ENCODE data around the gene PABPN1.
A peak's percentile ranks its signal among the peaks of the same experiment; 100 is the strongest.

The PABPN1 gene

DNA sequence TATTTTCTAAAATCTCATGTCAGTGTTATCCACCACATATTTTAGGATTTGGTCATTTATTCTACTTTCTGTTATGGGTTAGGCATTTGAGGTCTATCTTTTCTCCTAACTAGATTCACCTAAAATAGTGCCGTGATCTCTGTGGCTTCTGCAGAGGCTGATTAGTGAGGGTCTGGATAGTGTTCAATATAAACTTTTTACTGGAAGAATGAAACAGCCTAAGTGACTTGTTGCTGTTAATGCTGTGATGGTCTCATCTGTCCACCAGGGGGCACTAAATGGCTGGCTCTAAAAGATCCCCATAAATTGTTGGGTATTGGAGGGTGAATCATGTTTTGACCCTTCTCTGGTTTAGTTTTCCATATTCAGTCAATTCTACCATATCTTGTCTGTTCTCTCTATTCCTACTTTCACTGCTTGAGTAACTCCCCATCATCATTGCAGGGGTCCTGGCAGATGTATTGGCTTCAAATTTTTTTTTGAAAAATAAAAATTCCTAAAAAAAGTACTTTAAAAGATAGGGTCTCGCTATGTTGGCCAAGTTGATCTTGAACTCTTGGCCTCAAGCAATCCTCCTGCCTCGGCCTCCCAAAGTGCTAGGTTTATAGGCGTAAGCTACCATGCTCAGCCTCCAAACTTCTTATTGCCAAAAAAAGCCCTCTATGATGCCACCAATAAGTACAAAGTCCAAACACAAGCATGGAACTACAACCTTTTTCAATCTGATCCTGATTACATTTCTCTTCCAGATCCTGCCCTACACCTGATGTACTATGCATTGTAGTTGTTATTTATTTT lies 6.9 kb downstream of the PABPN1 start:
- peak; percentile 58 for DNase-seq

DNA sequence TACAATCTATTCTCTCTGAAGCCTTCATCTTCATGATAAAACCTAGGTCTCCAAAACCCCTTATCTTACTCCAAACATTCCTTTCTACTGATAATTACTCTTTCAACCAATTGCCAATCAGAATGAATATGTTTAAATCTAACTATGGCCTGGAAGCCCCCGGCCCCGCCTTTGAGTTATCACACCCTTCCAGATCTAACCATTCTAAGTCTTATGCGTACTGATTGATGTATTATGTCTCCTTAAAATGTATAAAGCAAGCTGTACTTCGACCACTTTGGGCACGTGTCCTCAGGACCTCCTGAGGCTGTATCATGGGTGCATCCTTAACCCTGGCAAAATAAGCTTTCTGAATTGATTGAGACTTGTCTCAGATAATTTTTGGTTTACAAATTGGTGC lies 14.4 kb downstream of the PABPN1 start:
- DNase-seq, result no peak

DNA sequence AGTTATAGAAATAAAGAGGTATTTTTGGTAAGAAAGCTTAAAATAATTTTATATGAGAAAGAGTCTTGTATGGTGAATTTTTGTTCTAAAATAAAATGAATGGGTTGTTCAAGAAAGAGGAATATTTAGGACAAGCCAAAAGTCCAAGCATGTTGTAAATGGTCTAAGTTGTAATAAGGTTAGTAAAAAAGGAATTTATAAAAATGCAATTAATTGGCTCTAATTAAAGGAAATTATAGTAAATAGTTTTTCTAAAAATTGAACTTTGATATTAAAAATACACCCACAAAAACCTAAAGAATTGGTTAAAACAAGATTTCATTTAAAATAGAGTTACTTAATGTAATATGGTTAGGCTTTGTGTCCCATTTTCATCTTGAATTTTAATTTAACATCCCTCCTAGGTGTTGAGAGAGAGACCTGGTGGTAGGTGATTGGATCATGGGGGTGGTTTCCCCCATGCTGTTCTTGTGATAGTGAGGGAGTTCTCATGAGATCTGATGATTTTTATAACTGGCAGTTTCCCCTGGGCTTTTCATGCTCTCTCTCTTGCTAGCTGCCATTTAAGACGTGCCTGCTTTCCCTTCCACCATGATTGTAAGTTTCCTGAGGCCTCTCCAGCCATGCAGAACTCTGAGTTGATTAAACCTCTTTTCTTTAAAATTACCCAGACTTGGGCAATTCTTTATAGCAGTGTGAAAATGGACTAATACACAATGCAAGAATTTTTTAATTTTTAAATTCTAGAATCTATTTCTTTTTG lies 18.4 kb downstream of the PABPN1 start:
- DNase-seq, result no peak

DNA sequence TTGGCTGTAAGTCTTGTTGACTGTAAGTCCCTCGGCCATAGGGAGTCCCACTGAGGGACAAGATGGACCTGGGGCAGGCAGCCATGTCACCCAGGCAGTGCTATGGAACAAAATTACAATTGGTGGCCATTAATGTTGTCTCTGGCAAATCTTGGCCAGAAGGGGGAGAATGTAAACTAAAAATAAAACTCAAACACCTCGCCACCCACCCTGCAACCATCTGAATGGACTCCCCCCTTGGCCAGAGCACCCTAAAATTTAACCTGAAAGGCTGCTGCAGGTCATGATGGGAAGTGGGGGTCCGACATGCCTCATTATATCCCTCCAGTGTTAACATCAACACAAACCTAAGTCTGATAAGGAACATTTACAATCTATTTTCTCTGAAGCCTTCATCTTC lies 23.2 kb downstream of the PABPN1 start:
- DNase-seq, result no peak

DNA sequence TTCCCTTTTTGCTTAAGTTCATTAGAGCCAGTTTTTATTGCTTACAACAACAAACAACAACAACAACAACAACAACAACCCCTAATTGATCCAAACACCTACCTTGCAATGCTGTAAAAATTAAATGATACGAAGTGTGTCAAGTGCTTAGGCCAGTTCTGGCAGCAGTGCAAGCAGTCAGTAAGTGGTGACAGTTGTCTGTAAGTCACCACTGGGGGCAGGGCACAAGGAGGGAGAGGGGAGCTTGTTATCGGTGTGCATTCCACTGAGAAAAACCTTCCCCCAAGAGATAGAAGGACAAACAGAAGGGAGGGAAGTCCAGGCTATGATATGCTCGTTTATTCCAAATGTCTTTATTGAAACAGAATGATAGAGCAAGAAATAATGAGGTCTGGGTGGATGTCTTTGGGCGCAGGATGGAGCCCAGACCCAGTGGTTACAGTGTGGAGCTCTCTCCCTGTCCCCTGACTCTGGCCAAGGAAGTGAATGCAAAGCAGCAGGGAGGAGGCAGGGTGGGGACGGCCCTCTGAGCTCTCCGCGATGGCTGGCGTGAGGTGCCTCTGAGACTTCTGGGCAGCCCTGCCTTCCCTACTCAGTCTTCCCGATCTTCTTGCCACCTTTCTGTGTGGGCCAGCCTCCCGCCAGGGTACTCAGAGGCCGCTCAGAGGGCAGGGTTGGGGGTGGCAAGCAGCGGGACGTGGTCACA lies 24.9 kb downstream of the PABPN1 start:
- no peak for DNase-seq

DNA sequence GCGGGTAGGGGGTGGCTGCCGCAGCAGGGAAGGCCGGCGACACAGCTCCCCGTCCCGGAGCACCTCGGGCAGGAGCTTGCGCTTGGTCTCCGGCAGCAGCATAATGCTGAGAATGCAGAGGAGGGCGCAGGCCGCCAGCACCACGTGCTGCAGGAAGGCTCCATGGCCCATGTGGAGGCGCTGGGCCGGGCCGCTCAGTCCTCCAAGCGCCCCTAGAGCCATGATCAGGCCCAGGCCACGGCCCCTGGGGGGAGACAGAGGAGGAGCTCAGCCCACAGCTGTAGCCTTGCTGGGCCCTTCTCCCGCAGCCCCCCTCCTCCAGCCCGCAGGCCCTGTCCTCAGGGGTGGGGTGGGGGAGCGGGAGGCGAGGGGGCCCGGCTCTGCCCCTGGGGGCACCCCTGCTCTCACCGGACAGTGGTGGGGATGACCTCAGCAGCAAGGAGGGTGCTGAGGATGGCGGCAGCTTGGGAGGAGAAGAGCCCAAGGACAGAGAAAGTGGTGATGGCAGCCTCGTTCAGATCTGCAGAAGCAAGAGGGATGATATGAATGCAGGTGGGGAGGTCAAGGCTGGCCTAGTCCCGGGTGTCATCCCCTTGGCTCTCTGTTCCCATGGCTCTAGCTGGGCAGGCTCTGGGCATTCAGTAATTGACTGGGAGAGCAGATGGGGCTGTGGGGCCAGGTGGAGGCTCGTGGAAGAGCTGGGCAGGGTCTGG lies 25.6 kb downstream of the PABPN1 start:
- no peak for DNase-seq

DNA sequence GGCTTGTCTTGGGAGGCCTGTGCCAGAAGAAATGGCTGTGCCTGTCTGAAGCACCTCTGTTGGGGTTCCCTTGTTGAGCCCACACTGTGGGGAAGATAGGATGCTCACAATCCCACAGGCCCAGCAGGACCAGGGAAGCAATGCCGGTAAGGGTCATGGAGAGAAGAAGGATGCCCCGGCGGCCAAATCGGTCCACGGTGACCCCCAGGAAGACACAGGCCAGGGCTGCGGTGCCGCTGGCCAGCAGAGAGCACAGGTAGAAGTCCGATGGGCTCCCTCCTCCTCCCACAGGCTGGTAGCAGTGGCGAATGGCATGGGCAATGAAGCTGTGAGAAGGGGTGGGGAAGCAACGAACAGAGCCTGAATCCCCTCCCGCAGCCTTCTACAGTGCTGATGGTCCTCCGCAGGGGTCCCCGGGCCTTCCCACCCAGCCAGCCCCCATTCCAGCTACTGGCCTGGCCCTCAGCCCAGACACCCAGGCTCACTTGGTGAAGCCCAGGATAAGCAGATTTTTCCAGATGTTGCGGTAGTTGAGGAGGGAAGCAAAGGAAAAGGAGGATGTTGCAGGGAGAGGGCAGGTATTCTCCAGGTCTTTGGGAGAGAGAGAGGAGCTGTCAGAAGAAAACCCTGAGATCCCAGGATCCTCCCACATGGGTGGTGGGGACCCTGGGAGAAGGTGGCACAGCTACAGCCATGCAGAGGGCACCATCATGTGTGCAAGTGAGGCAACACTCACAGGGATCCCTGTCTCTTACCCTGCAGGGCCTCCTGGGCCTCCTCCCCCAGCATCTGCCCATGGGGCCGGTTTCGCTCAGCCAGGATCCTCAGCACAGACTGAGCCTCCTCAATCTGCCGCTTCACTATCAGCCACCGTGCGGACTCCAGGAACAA lies 26.4 kb downstream of the PABPN1 start:
- no peak for DNase-seq

DNA sequence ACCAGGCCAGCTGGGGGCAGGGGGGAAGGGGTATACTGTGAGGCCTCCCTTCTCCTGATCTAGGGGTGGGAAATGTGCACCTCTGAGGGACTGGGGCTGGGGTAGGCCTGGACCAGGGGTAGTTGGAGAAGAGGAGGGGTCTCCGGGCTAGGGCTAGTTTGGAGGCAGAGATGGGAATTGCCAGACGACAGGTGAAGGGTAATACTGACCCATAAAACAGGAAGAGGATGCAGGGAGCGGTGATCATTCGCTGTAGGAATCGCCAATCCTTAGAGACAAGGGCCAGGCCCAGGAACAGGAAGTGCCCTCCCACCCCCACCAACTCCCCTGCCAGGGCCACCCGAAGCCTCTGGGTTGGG lies 27.0 kb downstream of the PABPN1 start:
- DNase-seq, result no peak

DNA sequence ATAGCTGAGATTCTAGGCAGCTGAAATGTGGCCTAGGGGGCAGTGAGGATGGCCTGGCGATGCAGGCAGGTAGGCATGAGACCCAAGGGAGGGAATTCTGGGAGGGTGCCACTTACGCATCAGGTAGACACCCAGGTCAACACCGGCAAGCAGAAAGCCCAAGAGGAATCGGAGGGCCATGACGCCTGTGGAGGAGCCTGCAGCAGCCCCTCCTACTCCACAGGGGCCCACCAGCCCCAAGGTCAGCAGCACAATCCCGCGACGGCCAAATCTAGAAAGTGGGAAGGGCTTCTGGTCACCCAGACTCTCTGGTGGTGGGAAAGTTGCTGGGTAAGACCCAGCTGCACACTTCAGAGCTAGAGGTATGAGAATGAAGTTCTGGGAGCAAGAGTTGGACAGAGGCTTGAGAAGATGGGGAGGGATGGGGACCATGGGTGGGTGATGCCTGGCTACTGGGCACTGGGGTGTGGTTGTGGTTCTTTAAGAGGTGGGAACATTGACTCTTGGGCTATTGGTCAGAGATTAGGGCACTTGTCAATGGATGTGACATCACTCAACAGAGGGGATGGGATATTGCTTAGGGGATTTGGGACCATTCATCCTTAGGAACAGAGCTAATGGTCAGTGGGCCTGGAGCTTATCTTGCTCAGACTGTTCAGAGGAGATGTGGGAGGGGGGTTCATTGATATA lies 28.0 kb downstream of the PABPN1 start:
- no peak for DNase-seq

DNA sequence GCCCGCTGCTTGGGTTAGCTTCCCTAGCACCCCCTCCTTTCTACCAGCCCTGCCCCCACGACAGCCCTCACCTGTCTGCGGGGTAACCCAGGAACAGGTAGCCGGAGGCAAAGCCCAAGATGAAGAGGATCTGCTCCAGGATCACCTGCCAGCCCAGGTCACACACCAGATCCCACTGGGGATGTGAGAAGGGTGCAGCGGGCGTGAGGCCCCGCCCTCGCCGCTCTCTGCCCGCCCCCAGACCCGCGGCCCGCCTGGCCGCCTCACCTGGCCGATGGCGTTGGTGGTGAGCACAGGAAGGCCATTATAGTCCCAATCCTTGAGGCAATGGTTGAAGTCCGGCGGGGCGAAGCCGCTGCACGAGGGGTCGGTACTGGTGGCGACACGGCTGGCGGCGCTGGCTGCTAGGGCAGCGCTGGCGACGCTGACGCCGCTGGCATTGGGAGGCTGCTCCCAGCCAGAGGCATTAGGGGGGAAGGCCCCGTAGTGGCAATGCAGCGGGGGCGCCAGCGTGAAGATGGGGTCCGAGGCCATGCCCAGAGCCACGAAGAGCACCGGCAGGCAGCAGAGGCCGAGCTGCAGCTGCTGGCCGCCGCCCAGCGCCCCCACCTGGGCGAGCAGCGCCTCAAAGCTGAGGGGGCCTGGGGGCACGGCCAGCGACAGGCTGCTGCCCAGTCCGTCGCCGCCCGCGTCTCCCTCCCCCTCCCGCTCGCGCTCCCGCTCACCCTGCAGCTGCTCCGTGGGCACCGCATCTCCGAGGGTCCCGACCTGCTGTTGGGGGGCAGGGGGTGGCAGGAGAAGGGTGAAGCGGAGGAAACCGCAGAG lies 30.6 kb downstream of the PABPN1 start:
- no peak for DNase-seq

DNA sequence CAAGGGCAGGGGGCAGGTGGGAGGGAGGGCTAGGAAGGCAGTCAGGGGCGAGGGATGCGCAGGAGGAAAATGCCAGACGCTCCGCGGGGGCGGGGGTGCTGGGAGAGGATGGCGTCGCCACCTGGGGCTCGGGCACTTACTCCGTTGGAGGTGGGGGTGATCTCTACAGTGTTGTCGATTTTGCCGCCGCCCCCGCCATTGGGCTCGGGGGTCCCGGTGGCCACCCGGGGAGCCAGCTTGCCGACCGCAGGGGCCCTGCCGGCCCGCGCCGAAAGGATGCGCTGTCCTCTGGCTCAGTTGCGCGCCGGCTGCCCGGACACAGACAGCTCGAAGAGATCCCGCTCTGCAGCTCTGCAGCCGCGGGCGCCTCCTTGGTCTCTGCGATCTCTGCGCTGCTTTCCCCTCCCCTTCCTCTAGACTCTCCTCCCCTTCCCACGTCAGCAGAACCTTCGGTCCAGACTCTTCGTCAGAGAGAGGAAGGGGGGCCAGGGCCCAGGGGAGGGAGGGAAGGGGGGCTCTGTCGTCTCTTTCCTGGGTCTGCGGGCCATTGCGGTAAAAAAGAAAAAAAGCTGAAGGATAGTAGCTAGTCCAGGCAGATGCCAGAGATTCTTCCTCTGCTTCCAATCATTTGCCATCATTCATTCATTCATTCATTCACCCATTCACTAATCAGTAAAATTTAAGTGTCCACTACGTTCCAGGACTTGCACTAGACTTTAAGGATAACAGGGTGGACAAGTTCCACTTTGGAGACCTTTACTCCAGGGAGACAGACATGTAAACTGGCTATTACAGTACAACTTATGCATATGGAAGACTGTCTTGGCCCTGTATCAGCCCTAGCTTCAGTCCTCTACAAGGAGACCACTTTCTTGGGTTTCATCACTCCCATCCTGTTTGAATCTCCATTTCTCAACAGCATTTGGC lies 31.5 kb downstream of the PABPN1 start, which contains the start of gene SLC22A17:
Gene SLC22A17 (minus strand): TSS at position 382 of the 927 bp plus-strand sequence.
- peak; percentile 63 for DNase-seq

DNA sequence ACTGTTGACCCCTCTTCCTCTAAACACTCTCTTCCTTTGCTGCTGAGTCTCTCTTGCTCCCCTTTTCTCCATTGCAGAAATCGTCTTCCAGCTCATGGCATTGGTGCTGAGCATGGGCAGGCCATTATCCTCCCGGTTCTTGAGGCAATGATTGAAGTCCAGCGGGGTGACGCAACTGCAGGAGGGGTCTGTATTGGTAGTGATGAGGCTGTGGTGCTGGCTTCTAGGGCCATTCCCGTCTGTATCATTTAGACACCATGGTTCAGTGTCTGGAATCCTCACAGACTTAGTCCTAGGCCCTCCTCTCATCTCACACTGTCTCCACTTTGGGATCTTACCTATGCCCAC lies 32.1 kb downstream of the PABPN1 start:
- DNase-seq, result no peak

DNA sequence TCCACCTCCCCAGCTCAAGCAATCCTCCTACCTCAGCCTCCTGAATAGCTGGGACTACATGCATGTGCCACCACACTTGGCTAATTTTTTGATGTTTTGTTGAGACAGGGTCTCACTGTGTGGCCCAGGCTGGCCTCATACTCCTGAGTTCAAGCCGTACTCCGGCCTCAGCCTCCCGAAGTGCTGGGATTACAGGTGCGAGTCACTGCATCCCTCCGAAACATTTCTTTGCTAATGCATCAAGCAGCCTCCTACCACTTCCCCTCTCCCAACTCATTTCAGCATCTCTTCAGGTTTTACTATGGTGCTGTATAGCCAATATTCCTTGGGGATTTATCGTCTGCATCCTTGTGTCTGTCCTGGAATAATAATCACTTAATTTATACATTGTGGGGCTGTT lies 33.7 kb downstream of the PABPN1 start:
- DNase-seq, result no peak

DNA sequence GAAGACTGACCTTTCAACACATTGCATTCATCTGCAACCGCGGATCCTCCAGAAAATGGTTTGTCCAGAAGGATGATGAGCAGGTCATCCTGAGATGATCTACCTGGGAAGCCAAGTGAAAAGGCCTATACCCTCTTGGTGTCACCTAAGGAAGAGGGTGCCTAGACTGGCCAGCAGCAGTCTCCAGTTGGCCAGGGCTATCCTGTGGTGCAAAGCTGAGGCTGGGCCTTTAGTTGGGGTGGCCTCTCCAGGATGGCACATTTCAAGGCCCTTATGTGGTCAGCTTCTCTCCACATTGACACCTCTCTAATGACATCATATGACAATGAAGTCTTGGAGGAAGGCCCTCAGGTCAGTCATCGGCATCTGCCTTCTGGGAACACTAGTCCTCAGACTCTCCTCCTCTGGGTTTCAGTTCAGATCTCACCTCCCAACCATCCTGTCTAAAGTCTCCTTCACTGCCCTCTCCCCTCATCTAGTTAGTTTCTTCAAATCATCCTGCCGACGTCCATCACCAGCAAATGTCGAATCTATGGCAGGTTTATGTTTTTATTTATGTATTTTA lies 34.7 kb downstream of the PABPN1 start:
- no peak for DNase-seq

DNA sequence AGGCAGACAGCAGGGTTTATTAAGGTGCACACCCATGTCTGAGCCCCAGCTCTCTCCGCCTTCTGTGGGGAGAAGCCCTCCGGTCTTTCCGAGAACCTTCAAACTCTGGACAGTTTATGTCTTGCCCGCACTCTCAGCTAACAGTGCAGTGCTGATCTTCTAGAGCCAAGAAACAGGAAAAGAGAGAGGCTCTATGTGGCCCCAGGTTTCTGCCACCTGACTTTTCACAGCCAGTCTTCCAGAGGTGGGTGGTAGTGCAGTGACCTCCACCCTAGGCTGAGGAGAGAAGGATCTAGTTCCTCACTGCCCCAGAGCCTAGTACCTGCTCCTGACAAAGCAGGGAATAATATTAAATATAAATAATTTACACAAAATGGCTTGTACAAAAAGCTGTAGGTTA lies 35.4 kb downstream of the PABPN1 start:
- no peak for DNase-seq

DNA sequence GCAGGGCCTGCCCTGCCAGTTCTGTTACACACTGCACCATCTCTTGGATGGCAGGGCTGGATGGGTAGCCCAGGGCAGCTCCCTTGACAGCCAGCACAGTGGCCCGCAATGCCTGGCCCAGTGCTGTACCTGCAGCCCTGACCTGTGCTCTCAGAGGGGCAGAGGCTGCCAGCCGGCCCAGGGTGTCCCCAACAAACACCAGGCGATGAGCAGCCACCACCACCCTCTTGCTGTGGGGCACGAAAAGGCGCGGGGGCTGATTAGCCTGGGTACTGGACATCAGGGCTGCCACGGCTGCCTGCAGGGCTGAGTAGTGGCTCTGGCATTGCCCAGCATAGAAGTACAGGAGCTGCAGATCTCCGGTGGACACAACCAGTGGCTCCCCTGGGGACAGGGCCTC lies 36.0 kb downstream of the PABPN1 start:
- DNase-seq, result no peak

DNA sequence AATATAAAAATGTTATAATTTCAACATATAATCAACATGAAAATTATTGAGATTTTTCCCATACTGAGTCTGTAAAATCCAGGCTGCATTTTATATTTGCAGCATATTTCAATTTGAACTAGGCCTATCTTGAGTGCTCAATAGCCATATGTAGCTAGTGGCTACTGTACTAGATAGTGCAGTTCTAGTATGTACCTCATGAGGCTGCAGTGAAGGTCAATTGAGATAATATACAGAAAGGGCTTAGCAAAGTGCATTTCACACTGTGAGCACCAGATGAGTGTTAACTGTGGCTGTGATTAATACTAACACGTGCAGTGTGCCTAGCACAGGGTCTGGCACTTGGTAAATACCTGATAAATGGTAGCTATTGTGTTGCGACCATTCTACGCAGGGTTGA lies 36.8 kb downstream of the PABPN1 start:
- DNase-seq, result no peak

DNA sequence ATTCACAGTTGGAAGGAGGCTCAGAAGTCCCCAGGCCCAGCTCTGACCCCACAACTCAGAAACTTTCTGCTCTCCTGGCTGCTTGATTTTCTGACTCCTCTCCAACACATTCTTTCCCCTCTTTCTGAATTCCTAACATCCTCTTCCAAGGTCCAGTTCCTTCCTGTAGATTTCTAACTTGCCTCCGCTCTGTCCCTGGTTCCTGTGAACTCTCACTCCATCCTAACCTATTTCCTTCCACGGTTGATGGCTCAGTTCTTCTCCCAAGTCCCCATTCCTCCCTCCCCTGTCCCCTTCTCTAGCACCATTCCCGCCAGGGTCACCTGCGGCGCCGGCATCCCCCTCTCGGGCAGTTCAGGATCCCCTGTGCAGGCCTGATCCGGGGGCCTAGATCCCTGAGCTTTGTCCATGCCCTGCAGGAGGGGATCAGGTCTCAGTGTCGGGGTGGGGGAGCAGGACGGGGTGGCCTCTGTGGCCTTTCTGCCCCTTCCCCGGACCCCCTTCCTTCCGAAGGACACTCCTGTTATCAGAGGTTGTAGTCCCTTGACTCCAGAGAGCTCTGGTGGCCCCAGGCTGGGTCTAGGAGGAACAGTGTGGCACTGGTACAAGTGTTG lies 37.4 kb downstream of the PABPN1 start:
- no peak for DNase-seq

DNA sequence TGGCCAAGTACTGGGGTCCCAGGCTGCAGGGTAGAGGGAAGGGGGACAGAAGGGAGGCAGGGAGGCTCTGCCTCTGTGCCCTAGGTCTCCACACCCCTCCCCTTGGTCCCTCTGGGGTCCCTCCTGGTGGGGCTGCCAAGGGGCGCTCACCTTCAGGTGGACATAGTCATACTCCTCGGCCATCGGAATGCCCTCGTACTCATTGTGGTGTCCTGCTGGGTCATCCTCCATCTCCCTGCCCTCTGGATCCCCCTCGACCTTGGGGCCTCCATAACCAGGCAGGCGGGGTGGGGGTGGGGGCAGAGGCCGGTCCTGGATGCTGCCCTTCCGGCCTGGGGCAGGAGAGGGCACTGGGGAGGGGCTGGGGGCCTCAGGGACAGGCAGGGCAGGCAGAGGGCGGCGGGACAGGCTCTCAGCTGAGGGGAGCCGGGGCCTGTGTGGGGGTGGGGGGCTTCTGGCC lies 37.9 kb downstream of the PABPN1 start:
- DNase-seq, result no peak
